H9 (cell line): ENCODE data around the gene MTSS2. TPM values are rescaled to one million over a fixed set of nuclear protein-coding genes. Genes with fewer than 3 reads are reported as not detected.

ENCODE experiments used
- DNase-seq: peaks from one replicate; pipeline ENCODE4 v3.0.0-alpha.2; 2017
- H2AFZ ChIP-seq: one replicate; pipeline ENCODE4 v1.6.1; 2013; ENCODE audit warnings: mild to moderate bottlenecking, low read length, control low read depth, moderate library complexity
- H2AK5ac ChIP-seq: 2 replicates; pipeline ENCODE4 v1.6.1; 2013; ENCODE audit warnings: low read length, control low read depth, mixed read lengths; ENCODE audit not compliant: insufficient read length
- H2BK120ac ChIP-seq: one replicate; pipeline ENCODE4 v1.6.1; 2013; ENCODE audit warnings: low read depth, mild to moderate bottlenecking, low read length, control low read depth, inconsistent platforms; ENCODE audit not compliant: poor library complexity, severe bottlenecking
- H2BK12ac ChIP-seq: 2 replicates; pipeline ENCODE4 v1.6.1; 2013; ENCODE audit warnings: low read length, control low read depth, mixed read lengths, low read depth; ENCODE audit not compliant: insufficient read length
- H2BK15ac ChIP-seq: 2 replicates; pipeline ENCODE4 v1.6.1; 2013; ENCODE audit warnings: low read depth, low read length, control low read depth
- H2BK20ac ChIP-seq: one replicate; pipeline ENCODE4 v1.6.1; 2013; ENCODE audit warnings: low read depth, mild to moderate bottlenecking, low read length, control low read depth, inconsistent platforms; ENCODE audit not compliant: poor library complexity, severe bottlenecking
- H2BK5ac ChIP-seq: 2 replicates; pipeline ENCODE4 v1.6.1; 2013; ENCODE audit warnings: low read length, control low read depth, mixed read lengths; ENCODE audit not compliant: insufficient read length
- H3K14ac ChIP-seq: 2 replicates; pipeline ENCODE4 v1.6.1; 2013; ENCODE audit warnings: low read length, control low read depth; ENCODE audit not compliant: insufficient read depth
- H3K18ac ChIP-seq: 2 replicates; pipeline ENCODE4 v1.6.1; 2013; ENCODE audit warnings: low read depth, mild to moderate bottlenecking, mixed read lengths, low read length, control low read depth; ENCODE audit not compliant: insufficient read length
- H3K23ac ChIP-seq: 2 replicates; pipeline ENCODE4 v1.6.1; 2013; ENCODE audit warnings: low read length, control low read depth, mixed read lengths, low read depth; ENCODE audit not compliant: insufficient read length
- H3K23me2 ChIP-seq: 2 replicates; pipeline ENCODE4 v1.6.1; 2013; ENCODE audit warnings: low read depth, mild to moderate bottlenecking, mixed read lengths, low read length, control low read depth; ENCODE audit not compliant: insufficient read length, poor library complexity, severe bottlenecking
- H3K27ac ChIP-seq: 2 replicates; pipeline ENCODE4 v1.5.1; 2013; ENCODE audit warnings: low read length, control low read depth, mixed read lengths, low read depth; ENCODE audit not compliant: insufficient read length
- H3K27me3 ChIP-seq: 2 replicates; pipeline ENCODE4 v1.6.1; 2013; ENCODE audit warnings: low read length, control low read depth, inconsistent platforms; ENCODE audit not compliant: insufficient read depth
- H3K4ac ChIP-seq: 2 replicates; pipeline ENCODE4 v1.6.1; 2013; ENCODE audit warnings: low read depth, mild to moderate bottlenecking, control low read depth, inconsistent platforms, low read length, moderate library complexity
- H3K4me1 ChIP-seq: 2 replicates; pipeline ENCODE4 v1.6.1; 2013; ENCODE audit warnings: low read length, control low read depth, inconsistent platforms; ENCODE audit not compliant: insufficient read depth
- H3K4me2 ChIP-seq: 2 replicates; pipeline ENCODE4 v1.6.1; 2013; ENCODE audit warnings: low read length, control low read depth, mixed read lengths; ENCODE audit not compliant: insufficient read length, insufficient read depth
- H3K56ac ChIP-seq: 2 replicates; pipeline ENCODE4 v1.6.1; 2013; ENCODE audit warnings: low read depth, mild to moderate bottlenecking, mixed read lengths, low read length, control low read depth; ENCODE audit not compliant: insufficient read length
- H3K79me1 ChIP-seq: 2 replicates; pipeline ENCODE4 v1.6.1; 2013; ENCODE audit warnings: low read depth, mild to moderate bottlenecking, moderate library complexity, low read length, control low read depth, inconsistent platforms; ENCODE audit not compliant: insufficient read depth, poor library complexity, severe bottlenecking
- H3K79me2 ChIP-seq: 2 replicates; pipeline ENCODE4 v1.6.1; 2013; ENCODE audit warnings: low read length, control low read depth, inconsistent platforms; ENCODE audit not compliant: insufficient read depth
- H3K9ac ChIP-seq: 2 replicates; pipeline ENCODE4 v1.6.1; 2013; ENCODE audit warnings: low read length, control low read depth, mixed read lengths; ENCODE audit not compliant: insufficient read length; ENCODE audit errors: extremely low read depth
- H3K9me3 ChIP-seq: one replicate; pipeline ENCODE4 v1.6.1; 2013; ENCODE audit warnings: low read depth, low read length, inconsistent platforms; ENCODE audit not compliant: control insufficient read depth
- H3T11ph ChIP-seq: one replicate; pipeline ENCODE4 v1.6.1; 2013; ENCODE audit warnings: mild to moderate bottlenecking, low read length, control low read depth, inconsistent platforms
- H4K20me1 ChIP-seq: one replicate; pipeline ENCODE4 v1.6.1; 2013; ENCODE audit not compliant: control insufficient read depth, insufficient read length, insufficient read depth
- H4K5ac ChIP-seq: 2 replicates; pipeline ENCODE4 v1.6.1; 2013; ENCODE audit warnings: low read depth, mild to moderate bottlenecking, mixed read lengths, low read length, control low read depth; ENCODE audit not compliant: insufficient read length
- H4K8ac ChIP-seq: replicated peaks from 2 replicates; pipeline ENCODE4 v1.6.1; 2013; ENCODE audit warnings: low read length, control low read depth, mixed read lengths, low read depth; ENCODE audit not compliant: insufficient read length
- H4K91ac ChIP-seq: 2 replicates; pipeline ENCODE4 v1.6.1; 2013; ENCODE audit warnings: low read depth, mild to moderate bottlenecking, moderate library complexity, mixed read lengths, low read length, control low read depth; ENCODE audit not compliant: insufficient read length
- H3K27ac Mint-ChIP-seq, 3 experiments: 2 replicates in 2 of 3; 3 replicates in 1 of 3; pipeline ENCODE4 v1.8.0; 2020 to 2021; ENCODE audit warnings: mixed read lengths in 3 of 3, mild to moderate bottlenecking in 1 of 3, moderate library complexity in 1 of 3
- H3K27me3 Mint-ChIP-seq: 2 replicates; pipeline ENCODE4 v1.8.0; 2021; ENCODE audit warnings: low read depth, mild to moderate bottlenecking, moderate library complexity, mixed read lengths
- H3K36me3 Mint-ChIP-seq, 3 experiments: 2 replicates in 2 of 3; 3 replicates in 1 of 3; pipeline ENCODE4 v1.8.0; 2020 to 2021; ENCODE audit warnings: low read depth in 3 of 3, mixed read lengths in 3 of 3; ENCODE audit not compliant: insufficient read depth in 1 of 3
- H3K4me1 Mint-ChIP-seq, 2 experiments: 2 replicates each; pipeline ENCODE4 v1.8.0; 2020; ENCODE audit warnings: mixed read lengths in 2 of 2
- H3K4me3 Mint-ChIP-seq, 2 experiments: 2 replicates in 1 of 2; 3 replicates in 1 of 2; pipeline ENCODE4 v1.8.0; 2020 to 2021; ENCODE audit warnings: mild to moderate bottlenecking in 2 of 2, mixed read lengths in 2 of 2, moderate library complexity in 1 of 2
- H3K9me3 Mint-ChIP-seq, 2 experiments: 2 replicates in 1 of 2; 3 replicates in 1 of 2; pipeline ENCODE4 v1.8.0; 2020; ENCODE audit warnings: mild to moderate bottlenecking in 2 of 2, mixed read lengths in 2 of 2, moderate library complexity in 1 of 2
- WGBS: extraction: QIAGEN DNeasy Blood & Tissue Kit; methylation state at CpG from one replicate; pipeline ENCODE4 v1.1.7; 2013; ENCODE audit warnings: missing lambda C conversion rate, low lambda C conversion rate, mixed read lengths; ENCODE audit not compliant: insufficient read length; ENCODE audit errors: extremely low coverage; 5-methylcytosine and 5-hydroxymethylcytosine counted together
- total RNA-seq: library from RNA; stranded (reverse); gene quantifications from 2 replicates; pipeline ENCODE4 v1.2.1, GENCODE V29; 2021
- TF ChIP-seq, protein P1 (sequence below): fragments of 200-600 bp; sonication (generic); conservative IDR thresholded peaks from 3 replicates; pipeline ENCODE4 v1.8.0; 2021; ENCODE audit warnings: antibody characterized with exemption, mild to moderate bottlenecking

The MTSS2 gene
- total RNA-seq, 1 experiment from 2014 or later, result 41.0 TPM

DNA sequence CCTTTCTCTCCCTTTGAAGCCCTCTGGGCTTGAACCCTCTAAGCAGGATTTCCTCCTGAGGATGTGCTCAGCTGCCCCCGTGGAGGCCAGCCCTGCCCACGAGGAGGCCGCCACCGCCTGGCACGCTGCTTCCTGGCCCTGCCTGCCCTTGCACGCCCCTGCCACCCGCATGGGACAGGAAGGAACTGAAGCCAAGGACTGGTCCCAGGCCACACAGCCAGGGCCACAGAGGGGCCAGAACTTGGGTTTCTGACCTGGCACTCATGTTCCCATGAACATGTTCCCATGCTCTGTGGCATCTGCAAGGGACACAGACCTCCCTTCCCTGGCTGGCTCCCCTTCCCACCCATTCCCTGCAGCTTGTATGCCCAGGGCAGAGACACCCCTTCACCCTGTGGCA, 24.1 kb upstream of the MTSS2 start:
- no peak overlapping the region for H4K8ac ChIP-seq
- H3K27ac Mint-ChIP-seq, result no peak overlapping the region
- no peak overlapping the region for H2BK15ac ChIP-seq
- no peak overlapping the region for H2BK20ac ChIP-seq
- H4K91ac ChIP-seq, result no peak overlapping the region
- no peak overlapping the region for H3K4me3 Mint-ChIP-seq
- no peak overlapping the region for H4K5ac ChIP-seq
- peaks cover 7% of the 10 kb centered on the region; the same call in 1 of the 2 replicates for H3K4me1 ChIP-seq
- no peak overlapping the region; the same call in 1 of the 2 replicates for H3K14ac ChIP-seq
- H3K9me3 Mint-ChIP-seq, result no peaks in the 10 kb centered on the region; a peak in 1 of 5 replicates
- no peaks in the 10 kb centered on the region for H3K79me2 ChIP-seq
- H3K4me1 Mint-ChIP-seq, result peaks cover 54 to 60% of the 10 kb centered on the region in 2 experiments
- no peak overlapping the region for H3K18ac ChIP-seq
- H3K79me1 ChIP-seq, result no peaks in the 10 kb centered on the region
- H3K36me3 Mint-ChIP-seq, result peaks cover 4 to 9% (median 7%) of the 10 kb centered on the region in 3 experiments; a peak in 4 of 7 replicates
- H3K9ac ChIP-seq, result no peak overlapping the region
- no peaks in the 10 kb centered on the region for H3K23me2 ChIP-seq
- no peak overlapping the region for H2BK12ac ChIP-seq
- no peaks in the 10 kb centered on the region; the same call in 1 of the 2 replicates for H3K27me3 Mint-ChIP-seq
- H3K27ac ChIP-seq, result no peak overlapping the region
- H4K20me1 ChIP-seq, result no peaks in the 10 kb centered on the region
- no peak overlapping the region for H2BK5ac ChIP-seq
- TF ChIP-seq, protein P1, sequence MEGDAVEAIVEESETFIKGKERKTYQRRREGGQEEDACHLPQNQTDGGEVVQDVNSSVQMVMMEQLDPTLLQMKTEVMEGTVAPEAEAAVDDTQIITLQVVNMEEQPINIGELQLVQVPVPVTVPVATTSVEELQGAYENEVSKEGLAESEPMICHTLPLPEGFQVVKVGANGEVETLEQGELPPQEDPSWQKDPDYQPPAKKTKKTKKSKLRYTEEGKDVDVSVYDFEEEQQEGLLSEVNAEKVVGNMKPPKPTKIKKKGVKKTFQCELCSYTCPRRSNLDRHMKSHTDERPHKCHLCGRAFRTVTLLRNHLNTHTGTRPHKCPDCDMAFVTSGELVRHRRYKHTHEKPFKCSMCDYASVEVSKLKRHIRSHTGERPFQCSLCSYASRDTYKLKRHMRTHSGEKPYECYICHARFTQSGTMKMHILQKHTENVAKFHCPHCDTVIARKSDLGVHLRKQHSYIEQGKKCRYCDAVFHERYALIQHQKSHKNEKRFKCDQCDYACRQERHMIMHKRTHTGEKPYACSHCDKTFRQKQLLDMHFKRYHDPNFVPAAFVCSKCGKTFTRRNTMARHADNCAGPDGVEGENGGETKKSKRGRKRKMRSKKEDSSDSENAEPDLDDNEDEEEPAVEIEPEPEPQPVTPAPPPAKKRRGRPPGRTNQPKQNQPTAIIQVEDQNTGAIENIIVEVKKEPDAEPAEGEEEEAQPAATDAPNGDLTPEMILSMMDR, result no peak
- H3K9me3 ChIP-seq, result no peaks in the 10 kb centered on the region
- no peak overlapping the region for H3K4ac ChIP-seq
- no peak overlapping the region for H3K4me2 ChIP-seq
- no peak overlapping the region for H2AK5ac ChIP-seq
- H2BK120ac ChIP-seq, result no peak overlapping the region
- WGBS, result no CpG with 5 or more reads among the region's 7 CpGs
- H3K56ac ChIP-seq, result no peak overlapping the region
- no peak overlapping the region for H3T11ph ChIP-seq
- no peak overlapping the region for H2AFZ ChIP-seq
- H3K27me3 ChIP-seq, result no peaks in the 10 kb centered on the region
- H3K23ac ChIP-seq, result no peak overlapping the region
- DNase-seq, result no peak
